Measurements from ENCODE around the gene EQTN. TPM values are rescaled to one million over a fixed set of nuclear protein-coding genes. Genes with fewer than 3 reads are reported as not detected.

The EQTN gene
- total RNA-seq = not detected

GRCh38 chr9:27297050-27297449 lies at the start of gene EQTN:
TSS of gene EQTN (minus strand) at chr9:27297150. CDS start at chr9:27297055, 95 bp downstream.
- H3K4me1 Mint-ChIP-seq = no peaks in the 10 kb centered on the region
- H3K9me3 Mint-ChIP-seq (ENCODE audit: low read depth) = no peaks in the 10 kb centered on the region
- no peak within 1 kb of the TSS for H3K4me3 Mint-ChIP-seq
- H3K36me3 Mint-ChIP-seq = no peaks in the 10 kb centered on the region
- CTCF ChIA-PET = no interaction called here
- H3K27me3 Mint-ChIP-seq = peaks cover 20% of the 10 kb centered on the region
- DNase-seq (no peak), ATAC-seq (no peak)
- H3K27ac Mint-ChIP-seq = no peak within 1 kb of the TSS

- Mint-ChIP-seq H3K4me1 (peaks cover 3% of the 10 kb centered on the region), H3K9me3 (ENCODE audit: low read depth) (no peaks in the 10 kb centered on the region), H3K36me3 (no peaks in the 10 kb centered on the region), H3K27ac (no peak overlapping the region), H3K27me3 (peaks cover 2% of the 10 kb centered on the region), H3K4me3 (no peak overlapping the region)
- CTCF ChIA-PET = interaction anchor here (1.6 kb wide), 1 partner anchor 12 kb away, joined by 5 read pairs; no protein-coding TSS in a partner anchor
- no peak for DNase-seq
- ATAC-seq = no peak
These were observed 47.8 kb upstream of the EQTN start for GRCh38 chr9:27344776-27345175.

- H3K4me1 Mint-ChIP-seq = no peaks in the 10 kb centered on the region
- CTCF ChIA-PET = interaction anchor here (1.3 to 1.5 kb wide), 2 partner anchors 188 to 196 kb away, joined by 3 to 5 read pairs; partner anchors contain the start of gene MOB3B
- ATAC-seq (no peak), DNase-seq (no peak)
- H3K9me3 Mint-ChIP-seq (ENCODE audit: low read depth) = no peaks in the 10 kb centered on the region
- peaks cover 4% of the 10 kb centered on the region for H3K27me3 Mint-ChIP-seq
- H3K27ac Mint-ChIP-seq = no peak overlapping the region
- H3K36me3 Mint-ChIP-seq = no peaks in the 10 kb centered on the region
- no peak overlapping the region for H3K4me3 Mint-ChIP-seq
These were observed 44.8 kb upstream of the EQTN start for GRCh38 chr9:27341545-27342294.

- no peaks in the 10 kb centered on the region for H3K4me1 Mint-ChIP-seq
- DNase-seq = no peak
- no peak overlapping the region for H3K27ac Mint-ChIP-seq
- no peak for ATAC-seq
- no peaks in the 10 kb centered on the region for H3K36me3 Mint-ChIP-seq
- peaks cover 4% of the 10 kb centered on the region for H3K27me3 Mint-ChIP-seq
- no peak overlapping the region for H3K4me3 Mint-ChIP-seq
- CTCF ChIA-PET = interaction anchor here (1.3 to 1.5 kb wide), 2 partner anchors 189 to 196 kb away, joined by 3 to 5 read pairs; partner anchors contain the start of gene MOB3B
- H3K9me3 Mint-ChIP-seq (ENCODE audit: low read depth) = no peaks in the 10 kb centered on the region
These were observed 44.1 kb upstream of the EQTN start for GRCh38 chr9:27340961-27341511.

DNA sequence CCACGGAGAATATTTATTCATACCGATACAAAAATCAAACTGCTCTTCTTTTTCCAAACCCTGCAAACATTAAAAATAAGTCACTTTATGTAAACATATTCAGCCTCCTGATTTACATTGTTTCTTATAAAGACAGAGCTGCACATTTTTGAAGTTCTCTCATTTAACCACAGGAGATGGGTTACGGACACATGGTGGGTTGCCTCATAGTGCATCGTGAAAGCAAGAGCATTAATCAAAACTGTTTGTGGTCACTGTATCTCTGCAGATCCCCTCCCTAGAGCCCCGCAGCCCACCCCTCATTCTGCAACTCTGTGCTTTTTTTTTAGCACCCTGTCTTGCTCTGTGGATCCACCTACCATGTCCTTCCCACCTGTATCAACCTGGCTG lies 43.3 kb upstream of the EQTN start:
- Mint-ChIP-seq H3K36me3 (no peaks in the 10 kb centered on the region), H3K27me3 (peaks cover 6% of the 10 kb centered on the region), H3K9me3 (ENCODE audit: low read depth) (no peaks in the 10 kb centered on the region), H3K4me3 (no peak overlapping the region), H3K4me1 (no peaks in the 10 kb centered on the region), H3K27ac (no peak overlapping the region)
- no peak for DNase-seq
- ATAC-seq = no peak
- CTCF ChIA-PET = no interaction called here

DNA sequence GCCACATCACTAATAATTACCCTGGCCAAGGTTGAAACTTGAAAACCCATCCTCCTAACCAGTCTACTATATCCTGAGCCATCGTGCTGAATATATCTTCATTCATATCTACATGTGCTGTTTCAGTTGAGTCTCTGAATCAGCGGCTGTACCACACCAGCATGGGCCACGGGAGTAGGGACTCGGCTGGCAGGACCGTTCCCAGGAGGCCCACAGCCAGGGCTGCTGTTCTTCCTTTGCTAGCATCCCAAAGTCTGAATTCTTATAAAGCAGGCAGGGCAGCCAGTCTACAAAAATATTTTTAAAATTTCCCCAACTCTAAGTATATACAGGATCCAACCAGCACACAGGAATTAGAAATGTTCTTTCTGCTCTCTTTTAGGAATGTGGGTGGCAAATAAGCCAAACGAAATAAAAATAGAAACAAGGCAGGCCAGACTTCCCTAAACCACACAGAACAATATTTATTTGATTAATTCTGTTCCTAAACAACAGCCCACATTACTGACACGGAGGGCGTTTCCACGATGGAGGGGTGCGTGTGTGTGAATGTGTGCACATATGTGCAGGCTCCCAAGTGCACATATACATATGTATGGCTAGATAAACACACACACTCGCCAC lies 42.8 kb upstream of the EQTN start:
- Mint-ChIP-seq H3K27me3 (peaks cover 10% of the 10 kb centered on the region), H3K4me3 (no peak overlapping the region), H3K27ac (no peak overlapping the region), H3K4me1 (no peaks in the 10 kb centered on the region), H3K36me3 (no peaks in the 10 kb centered on the region), H3K9me3 (ENCODE audit: low read depth) (no peaks in the 10 kb centered on the region)
- no peak for ATAC-seq
- no peak for DNase-seq
- CTCF ChIA-PET = no interaction called here

DNA sequence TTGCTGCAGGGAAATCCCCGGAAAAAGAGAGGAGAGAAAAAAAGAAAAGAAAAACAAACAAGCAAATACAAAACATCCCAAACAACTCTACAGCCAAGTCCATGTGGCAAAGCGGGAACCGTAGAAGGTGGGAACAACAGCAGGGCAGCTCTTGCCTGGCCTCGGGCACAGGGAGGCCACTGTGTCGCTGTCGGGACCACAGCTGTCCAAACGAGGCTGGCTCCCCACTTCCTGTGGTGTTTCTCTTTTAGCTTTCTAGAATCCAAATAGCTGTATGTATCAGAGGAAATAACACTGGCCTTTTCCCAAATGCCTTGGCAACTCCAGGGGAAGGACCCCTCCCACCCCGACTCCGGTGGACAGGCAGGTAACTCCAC lies 41.6 kb upstream of the EQTN start:
- DNase-seq (no peak), ATAC-seq (no peak)
- H3K4me3 Mint-ChIP-seq = no peak overlapping the region
- H3K27ac Mint-ChIP-seq = no peak overlapping the region
- H3K27me3 Mint-ChIP-seq = peaks cover 10% of the 10 kb centered on the region
- no peaks in the 10 kb centered on the region for H3K9me3 Mint-ChIP-seq (ENCODE audit: low read depth)
- CTCF ChIA-PET = no interaction called here
- H3K4me1 Mint-ChIP-seq = no peaks in the 10 kb centered on the region
- H3K36me3 Mint-ChIP-seq = no peaks in the 10 kb centered on the region

- Mint-ChIP-seq H3K4me1 (no peaks in the 10 kb centered on the region), H3K36me3 (no peaks in the 10 kb centered on the region), H3K4me3 (no peak overlapping the region), H3K27me3 (peaks cover 10% of the 10 kb centered on the region), H3K27ac (no peak overlapping the region), H3K9me3 (ENCODE audit: low read depth) (no peaks in the 10 kb centered on the region)
- ATAC-seq (no peak), DNase-seq (no peak)
- CTCF ChIA-PET = no interaction called here
These were observed 41.0 kb upstream of the EQTN start for GRCh38 chr9:27337833-27338526.

- H3K27me3 Mint-ChIP-seq = peaks cover 10% of the 10 kb centered on the region
- no peak overlapping the region for H3K27ac Mint-ChIP-seq
- DNase-seq = no peak
- no peaks in the 10 kb centered on the region for H3K4me1 Mint-ChIP-seq
- no peak overlapping the region for H3K4me3 Mint-ChIP-seq
- H3K9me3 Mint-ChIP-seq (ENCODE audit: low read depth) = no peaks in the 10 kb centered on the region
- H3K36me3 Mint-ChIP-seq = no peaks in the 10 kb centered on the region
- CTCF ChIA-PET = interaction anchor here (6.4 kb wide), 1 partner anchor 195 kb away, joined by 92 read pairs; the partner anchor contains the start of gene MOB3B
- ATAC-seq = no peak
These were observed 40.3 kb upstream of the EQTN start for GRCh38 chr9:27337236-27337635.

- CTCF ChIA-PET = interaction anchor here (6.4 kb wide), 1 partner anchor 196 kb away, joined by 92 read pairs; the partner anchor contains the start of gene MOB3B
- Mint-ChIP-seq H3K9me3 (ENCODE audit: low read depth) (no peaks in the 10 kb centered on the region), H3K27me3 (peaks cover 12% of the 10 kb centered on the region), H3K27ac (no peak overlapping the region), H3K36me3 (no peaks in the 10 kb centered on the region), H3K4me1 (no peaks in the 10 kb centered on the region), H3K4me3 (no peak overlapping the region)
- ATAC-seq (no peak), DNase-seq (no peak)
These were observed 39.9 kb upstream of the EQTN start for GRCh38 chr9:27336829-27337228.

- Mint-ChIP-seq H3K4me1 (no peaks in the 10 kb centered on the region), H3K27ac (no peak overlapping the region), H3K9me3 (ENCODE audit: low read depth) (no peaks in the 10 kb centered on the region), H3K36me3 (no peaks in the 10 kb centered on the region), H3K4me3 (no peak overlapping the region), H3K27me3 (peaks cover 10% of the 10 kb centered on the region)
- no peak for ATAC-seq
- CTCF ChIA-PET = interaction anchor here (6.4 kb wide), 1 partner anchor 196 kb away, joined by 92 read pairs; the partner anchor contains the start of gene MOB3B
- no peak for DNase-seq
These were observed 39.2 kb upstream of the EQTN start for GRCh38 chr9:27336126-27336525.

GRCh38 chr9:27335075-27335474 lies 38.1 kb upstream of the EQTN start:
- no peaks in the 10 kb centered on the region for H3K36me3 Mint-ChIP-seq
- H3K27ac Mint-ChIP-seq = no peak overlapping the region
- CTCF ChIA-PET = interaction anchor here (0.7 to 6.4 kb wide), 2 partner anchors 188 to 197 kb away, joined by 3 to 92 read pairs; partner anchors contain the start of gene MOB3B
- H3K4me3 Mint-ChIP-seq = no peak overlapping the region
- ATAC-seq (no peak), DNase-seq (no peak)
- H3K4me1 Mint-ChIP-seq = no peaks in the 10 kb centered on the region
- H3K27me3 Mint-ChIP-seq = peaks cover 10% of the 10 kb centered on the region
- H3K9me3 Mint-ChIP-seq (ENCODE audit: low read depth) = no peaks in the 10 kb centered on the region

All from activated CD8-positive, alpha-beta memory T cell treated with anti-CD3 and anti-CD28 coated beads, Interleukin-2, amount 10 ng/mL, durations not matched to agents 7 days and 5 days (primary cell).